Neural cell (in vitro differentiated cells): Measurements from ENCODE around the gene VPS41.

Experiments used
- CTCF ChIP-seq: fragments of 450-650 bp; IDR thresholded peaks from 2 replicates; pipeline ENCODE4 v1.5.1; 2014; ENCODE audit warnings: antibody characterized with exemption, mild to moderate bottlenecking, moderate library complexity; ENCODE audit not compliant: poor library complexity, severe bottlenecking
- EP300 ChIP-seq: fragments of 450-650 bp; conservative IDR thresholded peaks from 2 replicates; pipeline ENCODE4 v1.6.1; 2014; ENCODE audit warnings: antibody characterized with exemption, mild to moderate bottlenecking, moderate library complexity; ENCODE audit not compliant: poor library complexity, severe bottlenecking
- EZH2 ChIP-seq: fragments of 200-600, 300-800 bp; shearing (Covaris generic), sonication (generic); IDR thresholded peaks from 2 replicates; pipeline ENCODE4 v1.6.1; 2014; ENCODE audit warnings: antibody characterized with exemption, low read length, borderline replicate concordance, mild to moderate bottlenecking; ENCODE audit not compliant: insufficient read depth, poor library complexity, severe bottlenecking
- POLR2AphosphoS5 ChIP-seq: IDR thresholded peaks from 2 replicates; pipeline ENCODE4 v1.6.1; 2012
- REST ChIP-seq: IDR thresholded peaks from 2 replicates; pipeline ENCODE4 v1.6.1; 2012; ENCODE audit warnings: borderline replicate concordance
- TAF1 ChIP-seq: IDR thresholded peaks from 2 replicates; pipeline ENCODE4 v1.6.1; 2012; ENCODE audit warnings: low read depth

GRCh38 chr7:38686888-38687287, 222.1 kb downstream of the VPS41 start:
- no peak for TF ChIP-seq TAF1
- TF ChIP-seq CTCF = no peak
- no peak for TF ChIP-seq POLR2AphosphoS5
- TF ChIP-seq EZH2 = no peak
- no peak for TF ChIP-seq REST
- no peak for TF ChIP-seq EP300
